Loucy (cell line): ENCODE data around the gene SPOCK3.

Experiments used
- CTCF ChIP-seq: fragments of 200-600 bp; sonication (generic); conservative IDR thresholded peaks from 2 replicates; pipeline ENCODE4 v1.5.1; 2014; ENCODE audit warnings: mild to moderate bottlenecking, antibody characterized with exemption, low read length
- EZH2phosphoT487 ChIP-seq: fragments of 200-600 bp; IDR thresholded peaks from 2 replicates; pipeline ENCODE4 v1.6.1; 2018; ENCODE audit warnings: antibody characterized with exemption, mild to moderate bottlenecking, moderate library complexity, borderline replicate concordance

GRCh38 chr4:166913926-166914325, 320.4 kb downstream of the SPOCK3 start:
- TF ChIP-seq EZH2phosphoT487 (no peak), CTCF (no peak)
